K562 (cell line): ENCODE data around the gene MANBA. TPM values are rescaled to one million over a fixed set of nuclear protein-coding genes. Genes with fewer than 3 reads are reported as not detected.

Experiments
- BCLAF1 ChIP-seq, 2 experiments: fragments of 450-650 bp in 1 of 2; IDR thresholded peaks; 2 replicates each; pipeline ENCODE4 v1.6.1; 2011 to 2017; ENCODE audit warnings: low read depth in 2 of 2, antibody characterized with exemption in 1 of 2, borderline replicate concordance in 1 of 2, low read length in 1 of 2, mild to moderate bottlenecking in 1 of 2, mixed read lengths in 1 of 2; ENCODE audit not compliant: control insufficient read depth in 1 of 2
- CSDE1 ChIP-seq, 2 experiments: fragments of 450-650 bp; IDR thresholded peaks; 2 replicates each; pipeline ENCODE4 v1.6.1; 2016; ENCODE audit warnings: mild to moderate bottlenecking in 1 of 2
- JUND ChIP-seq, 2 experiments: IDR thresholded peaks; 2 replicates in 1 of 2; 3 replicates in 1 of 2; pipeline ENCODE4 v1.6.1; 2011; ENCODE audit warnings: borderline replicate concordance in 2 of 2, low read depth in 2 of 2, low read length in 2 of 2, improper control_type of control experiment in 1 of 2, missing biosample characterization in 1 of 2, missing genetic modification characterization in 1 of 2, missing genetic modification reagents in 1 of 2
- PYGO2 ChIP-seq: fragments of 450-650 bp; IDR thresholded peaks from 2 replicates; pipeline ENCODE4 v1.6.1; 2016; ENCODE audit warnings: mild to moderate bottlenecking, missing genetic modification characterization, moderate library complexity, missing compliant biosample characterization
- RFX1 ChIP-seq: fragments of 450-650 bp; IDR thresholded peaks from 2 replicates; pipeline ENCODE4 v1.6.1; 2016; ENCODE audit warnings: mild to moderate bottlenecking, moderate library complexity
- TRIM24 ChIP-seq, 2 experiments: fragments of 450-650 bp; IDR thresholded peaks; 2 replicates each; pipeline ENCODE4 v1.6.1; 2016
- ZBTB9 ChIP-seq: fragments of 450-650 bp; formaldehyde crosslinking; IDR thresholded peaks from 2 replicates; pipeline ENCODE4 v1.4.0; 2020; ENCODE audit warnings: mild to moderate bottlenecking, moderate library complexity
- polyA plus RNA-seq, 8 experiments: library from polyadenylated mRNA; depleted of rRNA in 4 of 8; stranded (reverse) in 5 of 8; unstranded in 3 of 8; fragments of >200 nt; fragmentation: Nextera tagmentation in 2 of 8; fragmentation: Illumina TruSeq in 1 of 8; extraction: Ambion mirVana in 2 of 8; extraction: Trizol in 1 of 8; gene quantifications; 2 replicates each; pipeline versions ENCODE4 v1.2.1 to v1.2.3, GENCODE V29; 2011 to 2014; ENCODE audit warnings: inconsistent platforms in 1 of 8, missing spikeins in 1 of 8
- total RNA-seq, 7 experiments: library from RNA; depleted of rRNA in 6 of 7; stranded (reverse); fragments of >200 nt in 6 of 7; fragmentation: Illumina TruSeq in 2 of 7; extraction: Trizol in 2 of 7; gene quantifications; 2 replicates each; pipeline versions ENCODE4 v1.2.1 to v1.2.3, GENCODE V29; 2011 to 2021; ENCODE audit warnings: low replicate concordance in 1 of 7

MANBA gene
- total and polyA plus RNA-seq, 9 of the 15 experiments (the other 6 are each of a cell fraction or from before 2014, with no cell fraction given) = 1.8 to 12.9 (median 7.7) TPM

- TF ChIP-seq BCLAF1 (IDR thresholded peaks at IDR 0.05; ENCODE audit: borderline replicate concordance in 1 of 2, control insufficient read depth in 1 of 2, low read depth in 2 of 2, low read length in 1 of 2) (no peak), JUND (IDR thresholded peaks at IDR 0.05; ENCODE audit: borderline replicate concordance, low read depth, low read length) (no peak), JUND (tag; IDR thresholded peaks at IDR 0.05; ENCODE audit: borderline replicate concordance, low read depth, low read length) (no peak), ZBTB9 (no peak), CSDE1 (IDR thresholded peaks at IDR 0.05) (no peak), TRIM24 (IDR thresholded peaks at IDR 0.05) (no peak), RFX1 (no peak), PYGO2 (no peak)
Measured at GRCh38 chr4:102723511-102723910, 37.3 kb downstream of the MANBA start (continued).
